ENCODE measurements around the gene ESRRA.

Gene ESRRA

DNA sequence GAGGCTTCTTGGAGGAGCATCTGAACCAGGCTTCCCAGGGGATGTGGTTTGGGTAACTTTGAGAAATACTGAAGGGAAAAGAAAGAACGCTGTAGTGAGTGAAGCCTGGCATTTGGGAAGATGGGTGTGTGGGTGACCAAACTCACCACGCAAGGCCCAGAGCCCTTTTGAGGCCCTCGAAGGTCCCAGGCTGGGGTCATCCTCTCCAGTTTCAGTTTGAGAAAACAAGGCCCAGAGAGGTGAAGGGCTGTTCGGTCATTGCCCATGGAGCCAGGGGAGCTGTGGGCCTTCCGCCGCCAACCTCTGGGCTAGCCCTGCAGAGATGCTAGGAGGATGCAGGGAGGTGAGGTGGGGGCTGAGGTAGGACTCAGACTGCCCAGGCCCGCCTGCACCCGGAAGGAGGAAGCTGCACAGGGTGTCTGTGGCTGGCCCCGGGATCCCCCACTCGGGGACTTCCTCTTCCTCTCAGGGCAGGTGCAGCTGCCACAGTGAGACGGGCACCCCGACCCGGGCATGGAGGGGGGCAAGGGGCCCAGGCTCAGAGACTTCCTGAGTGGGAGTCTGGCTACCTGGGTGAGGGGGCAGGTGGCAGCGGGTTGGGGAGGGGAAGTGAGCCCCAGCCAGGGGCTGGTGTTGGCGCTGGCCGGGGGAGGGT, 34.6 kb downstream of the ESRRA start, which contains the start of gene CCDC88B:
Gene CCDC88B, plus strand, starts transcription at position 451 of the 655 bp plus-strand sequence. Its CDS starts 63 bp downstream, at position 514.
- TF ChIP-seq, protein P1, sequence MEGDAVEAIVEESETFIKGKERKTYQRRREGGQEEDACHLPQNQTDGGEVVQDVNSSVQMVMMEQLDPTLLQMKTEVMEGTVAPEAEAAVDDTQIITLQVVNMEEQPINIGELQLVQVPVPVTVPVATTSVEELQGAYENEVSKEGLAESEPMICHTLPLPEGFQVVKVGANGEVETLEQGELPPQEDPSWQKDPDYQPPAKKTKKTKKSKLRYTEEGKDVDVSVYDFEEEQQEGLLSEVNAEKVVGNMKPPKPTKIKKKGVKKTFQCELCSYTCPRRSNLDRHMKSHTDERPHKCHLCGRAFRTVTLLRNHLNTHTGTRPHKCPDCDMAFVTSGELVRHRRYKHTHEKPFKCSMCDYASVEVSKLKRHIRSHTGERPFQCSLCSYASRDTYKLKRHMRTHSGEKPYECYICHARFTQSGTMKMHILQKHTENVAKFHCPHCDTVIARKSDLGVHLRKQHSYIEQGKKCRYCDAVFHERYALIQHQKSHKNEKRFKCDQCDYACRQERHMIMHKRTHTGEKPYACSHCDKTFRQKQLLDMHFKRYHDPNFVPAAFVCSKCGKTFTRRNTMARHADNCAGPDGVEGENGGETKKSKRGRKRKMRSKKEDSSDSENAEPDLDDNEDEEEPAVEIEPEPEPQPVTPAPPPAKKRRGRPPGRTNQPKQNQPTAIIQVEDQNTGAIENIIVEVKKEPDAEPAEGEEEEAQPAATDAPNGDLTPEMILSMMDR (IDR thresholded peaks at IDR 0.05; ENCODE audit: control insufficient read depth, extremely low read depth, insufficient read depth), result no peak
- DNase-seq (ENCODE audit: low read depth), result no peak
- H3K4me3 ChIP-seq (ENCODE audit: low read depth, low read length), result no peak within 1 kb of the TSS

DNA sequence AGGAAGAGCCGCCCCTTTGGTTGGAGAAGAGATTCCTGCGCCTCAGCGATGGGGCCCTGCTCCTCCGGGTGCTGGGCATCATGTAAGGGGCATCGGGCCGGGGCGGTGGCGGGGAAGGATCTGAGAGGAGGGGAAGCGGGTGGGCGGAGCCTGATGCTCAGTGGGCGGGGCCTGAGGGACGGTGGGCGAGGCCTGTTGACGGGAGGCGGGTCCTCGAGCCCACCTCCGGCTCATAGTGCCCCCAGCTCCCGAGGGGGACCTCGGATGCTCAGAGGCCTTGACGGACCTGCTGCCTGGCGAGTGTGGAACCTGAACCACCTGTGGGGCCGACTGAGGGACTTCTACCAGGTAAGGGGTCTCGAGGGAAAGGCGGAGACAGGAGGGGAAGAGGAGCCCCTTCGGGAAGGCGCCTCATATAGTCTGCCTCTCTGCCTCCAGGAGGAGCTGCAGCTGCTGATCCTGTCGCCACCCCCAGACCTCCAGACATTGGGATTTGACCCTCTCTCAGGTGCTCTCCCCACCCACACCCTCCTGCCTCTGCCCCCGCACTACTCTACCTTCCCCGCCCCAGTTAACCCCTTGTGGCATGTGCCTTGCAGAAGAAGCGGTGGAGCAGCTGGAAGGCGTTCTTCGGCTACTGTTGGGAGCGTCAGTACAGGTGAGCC, 35.5 kb downstream of the ESRRA start:
- no peak for DNase-seq (ENCODE audit: low read depth)
- H3K4me3 ChIP-seq (ENCODE audit: low read depth, low read length), result no peak overlapping the region

DNA sequence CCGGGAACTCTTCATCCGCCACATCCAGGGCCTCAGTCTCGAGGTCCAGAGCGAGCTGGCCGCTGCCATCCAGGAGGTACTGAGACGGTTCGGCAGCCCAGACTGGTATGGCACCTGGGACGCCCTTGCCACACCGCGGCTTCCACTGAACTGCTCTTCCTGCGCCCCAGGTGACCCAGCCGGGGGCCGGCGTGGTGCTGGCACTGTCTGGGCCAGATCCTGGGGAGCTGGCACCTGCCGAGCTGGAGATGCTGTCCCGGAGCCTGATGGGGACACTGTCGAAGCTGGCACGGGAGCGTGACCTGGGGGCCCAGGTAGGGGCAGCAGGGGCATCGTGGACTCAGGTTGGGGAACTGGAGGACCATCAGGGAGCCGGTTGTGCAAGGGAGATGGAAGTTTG, 36.1 kb downstream of the ESRRA start:
- H3K4me3 ChIP-seq (ENCODE audit: low read depth, low read length), result no peak overlapping the region
- no peak for DNase-seq (ENCODE audit: low read depth)
- TF ChIP-seq, protein P1 (IDR thresholded peaks at IDR 0.05; ENCODE audit: control insufficient read depth, extremely low read depth, insufficient read depth), result no peak

More for the DNA sequence above, 35.5 kb downstream of the ESRRA start:
- TF ChIP-seq, protein P1 (IDR thresholded peaks at IDR 0.05; ENCODE audit: control insufficient read depth, extremely low read depth, insufficient read depth), result no peak

DNA sequence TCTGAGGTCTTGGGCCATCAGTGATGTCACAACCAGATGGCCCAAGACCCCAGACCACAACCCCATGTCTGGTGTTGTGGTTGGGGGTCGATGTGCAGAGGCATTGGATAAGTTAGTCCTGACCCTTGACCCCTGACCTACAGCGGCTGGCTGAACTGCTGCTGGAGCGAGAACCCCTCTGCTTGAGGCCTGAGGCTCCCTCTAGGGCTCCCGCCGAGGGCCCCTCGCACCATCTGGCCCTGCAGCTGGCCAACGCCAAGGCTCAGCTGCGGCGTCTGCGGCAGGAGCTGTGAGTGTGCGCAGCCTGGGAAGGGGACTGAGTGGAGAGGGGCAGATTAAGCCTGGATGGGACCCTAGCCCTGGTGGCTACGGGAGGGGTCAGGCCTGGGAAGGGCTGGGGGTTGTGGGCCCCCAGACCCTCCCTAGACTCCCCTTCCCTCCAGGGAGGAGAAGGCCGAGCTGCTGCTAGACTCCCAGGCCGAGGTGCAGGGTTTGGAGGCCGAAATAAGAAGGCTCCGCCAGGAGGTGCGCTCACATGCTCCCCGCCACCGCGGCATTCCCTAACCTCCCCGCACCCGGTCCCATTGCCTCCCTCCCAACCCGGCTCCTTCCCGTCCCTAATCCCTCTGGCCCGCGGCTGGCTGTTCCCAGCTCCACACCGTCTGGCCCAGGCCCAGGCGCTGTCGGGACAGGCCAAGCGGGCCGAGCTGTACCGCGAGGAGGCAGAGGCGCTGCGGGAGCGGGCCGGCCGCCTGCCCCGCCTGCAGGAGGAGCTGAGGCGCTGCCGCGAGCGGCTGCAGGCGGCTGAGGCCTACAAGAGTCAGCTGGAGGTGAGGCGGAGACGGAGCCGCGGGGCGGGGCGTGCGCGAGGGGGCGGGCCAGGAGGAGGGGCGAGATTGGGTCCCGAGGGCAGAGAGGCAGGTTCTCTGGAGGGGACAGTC, 36.8 kb downstream of the ESRRA start:
- H3K4me3 ChIP-seq (ENCODE audit: low read depth, low read length), result peak overlapping the region; percentile 50
- TF ChIP-seq, protein P1 (IDR thresholded peaks at IDR 0.05; ENCODE audit: control insufficient read depth, extremely low read depth, insufficient read depth), result peak; percentile 69
- peak; percentile 80 for DNase-seq (ENCODE audit: low read depth)

DNA sequence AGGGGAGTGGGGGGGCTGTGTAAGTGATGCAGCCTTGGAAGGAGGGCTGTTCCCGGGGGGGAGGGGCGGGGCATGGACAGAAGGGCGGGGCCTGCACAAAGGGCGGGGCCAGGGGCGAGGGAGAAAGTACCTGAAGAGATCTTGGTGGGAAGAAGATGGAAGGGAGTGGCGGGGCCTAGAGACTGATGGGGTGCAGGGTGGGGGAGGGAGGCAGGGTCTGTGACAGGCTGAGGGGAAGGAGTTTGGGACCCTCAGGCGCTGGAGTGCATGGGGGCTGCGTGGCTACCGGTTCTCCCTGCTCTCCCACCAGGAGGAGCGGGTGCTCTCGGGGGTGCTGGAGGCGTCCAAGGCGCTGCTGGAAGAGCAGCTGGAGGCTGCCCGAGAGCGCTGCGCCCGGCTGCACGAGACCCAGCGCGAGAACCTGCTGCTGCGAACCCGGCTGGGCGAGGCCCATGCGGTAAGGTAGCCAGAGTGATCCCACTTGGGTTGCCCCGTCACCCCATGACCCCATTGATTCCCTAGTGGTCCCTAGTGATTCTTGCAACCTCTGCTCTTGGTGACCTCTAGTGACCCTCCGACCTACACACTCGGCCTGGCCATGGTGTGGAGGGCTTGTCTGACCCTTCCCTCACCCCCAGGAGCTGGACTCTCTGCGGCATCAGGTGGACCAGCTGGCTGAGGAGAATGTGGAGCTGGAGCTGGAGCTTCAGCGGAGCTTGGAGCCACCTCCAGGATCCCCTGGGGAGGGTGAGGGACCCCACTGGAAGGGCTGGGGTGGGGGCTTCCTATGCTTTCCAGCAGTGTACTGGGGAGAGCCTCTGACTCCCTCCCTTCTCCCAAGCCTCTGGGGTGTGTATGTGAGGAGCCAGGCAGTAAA, 37.8 kb downstream of the ESRRA start:
- no peak for DNase-seq (ENCODE audit: low read depth)
- TF ChIP-seq, protein P1 (IDR thresholded peaks at IDR 0.05; ENCODE audit: control insufficient read depth, extremely low read depth, insufficient read depth), result no peak
- no peak overlapping the region for H3K4me3 ChIP-seq (ENCODE audit: low read depth, low read length)

Measured in LNCaP clone FGC (cell line).